Measurements from ENCODE around the gene DDX10. TPM values are rescaled to one million over a fixed set of nuclear protein-coding genes. Genes with fewer than 3 reads are reported as not detected.

DDX10 gene
- total RNA-seq, 1 experiment from 2014 or later = 48.3 TPM

- Histone ChIP-seq H3K18ac (ENCODE audit: insufficient read length, low read depth, low read length) (no peak overlapping the region), H3T11ph (ENCODE audit: low read length) (no peak overlapping the region), H3K4me2 (ENCODE audit: insufficient read depth, insufficient read length, low read length) (no peak overlapping the region), H3K79me1 (ENCODE audit: insufficient read depth, low read depth, low read length, poor library complexity, severe bottlenecking) (no peaks in the 10 kb centered on the region), H4K8ac (replicated peaks; ENCODE audit: insufficient read length, low read depth, low read length) (no peak overlapping the region), H3K27ac (ENCODE audit: insufficient read length, low read depth, low read length) (no peak overlapping the region), H2BK20ac (ENCODE audit: low read depth, low read length, poor library complexity, severe bottlenecking) (no peak overlapping the region), H3K4me1 (ENCODE audit: insufficient read depth, low read length) (peaks cover 10% of the 10 kb centered on the region), H2AK5ac (ENCODE audit: insufficient read length, low read length) (no peak overlapping the region), H4K20me1 (ENCODE audit: control insufficient read depth, insufficient read depth, insufficient read length) (no peaks in the 10 kb centered on the region), H3K9ac (ENCODE audit: extremely low read depth, insufficient read length, low read length) (no peak overlapping the region), H3K79me2 (ENCODE audit: insufficient read depth, low read length) (no peaks in the 10 kb centered on the region), H2BK5ac (ENCODE audit: insufficient read length, low read length) (no peak overlapping the region), H2BK12ac (ENCODE audit: insufficient read length, low read depth, low read length) (no peak overlapping the region), H2AFZ (ENCODE audit: low read length) (no peak overlapping the region), H4K5ac (ENCODE audit: insufficient read length, low read depth, low read length) (no peak overlapping the region), H2BK15ac (ENCODE audit: low read depth, low read length) (no peak overlapping the region), H3K56ac (ENCODE audit: insufficient read length, low read depth, low read length) (no peak overlapping the region), H3K23ac (ENCODE audit: insufficient read length, low read depth, low read length) (no peak overlapping the region), H3K23me2 (ENCODE audit: insufficient read length, low read depth, low read length, poor library complexity, severe bottlenecking) (no peaks in the 10 kb centered on the region), H3K27me3 (ENCODE audit: insufficient read depth, low read length) (0 out of 2 replicates have a peak, but pooled peaks cover 2% of the 10 kb centered on the region), H3K9me3 (ENCODE audit: control insufficient read depth, low read depth, low read length) (no peaks in the 10 kb centered on the region), H3K4ac (ENCODE audit: low read depth, low read length) (no peak overlapping the region), H3K14ac (ENCODE audit: insufficient read depth, low read length) (no peak overlapping the region), H4K91ac (ENCODE audit: insufficient read length, low read depth, low read length) (no peak overlapping the region), H2BK120ac (ENCODE audit: low read depth, low read length, poor library complexity, severe bottlenecking) (no peak overlapping the region)
- WGBS (ENCODE audit: extremely low coverage, insufficient read length, low lambda C conversion rate) = no CpG with 5 or more reads among the region's 4 CpGs
- H3K4me3 Mint-ChIP-seq = no peak overlapping the region
- H3K27me3 Mint-ChIP-seq (ENCODE audit: low read depth) = no peaks in the 10 kb centered on the region
- H3K27ac Mint-ChIP-seq = peak overlapping the region in 2 of 3 experiments; percentile 1 to 62; a peak in 2 of 7 replicates
- no peak for TF ChIP-seq CTCF (conservative IDR thresholded peaks at IDR 0.05)
- DNase-seq = no peak
- H3K9me3 Mint-ChIP-seq = no peaks in the 10 kb centered on the region; a peak in 1 of 5 replicates
- H3K36me3 Mint-ChIP-seq (ENCODE audit: insufficient read depth in 1 of 3, low read depth in 3 of 3) = no peaks in the 10 kb centered on the region
- H3K4me1 Mint-ChIP-seq = peaks cover 15 to 29% of the 10 kb centered on the region in 2 experiments
Measured at GRCh38 chr11:108966206-108966605, 301.3 kb downstream of the DDX10 start.
